Measurements from ENCODE around the gene TMCO1.
"Not testable (repeated sequence)": the region's sequence is repeated elsewhere in the genome, so short reads cannot be mapped to it uniquely, and the experiment has no call there.

Gene TMCO1, protein sequence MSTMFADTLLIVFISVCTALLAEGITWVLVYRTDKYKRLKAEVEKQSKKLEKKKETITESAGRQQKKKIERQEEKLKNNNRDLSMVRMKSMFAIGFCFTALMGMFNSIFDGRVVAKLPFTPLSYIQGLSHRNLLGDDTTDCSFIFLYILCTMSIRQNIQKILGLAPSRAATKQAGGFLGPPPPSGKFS

GRCh38 chr1:165768513-165769394 lies at the start of gene TMCO1:
TSS of gene TMCO1 (minus strand) at chr1:165768868. CDS start at chr1:165768751, 117 bp downstream.
- peak; percentile 97 to 99 for DNase-seq

- no peak for DNase-seq
Observed at GRCh38 chr1:165816826-165817497, 48.3 kb upstream of the TMCO1 start.

DNA sequence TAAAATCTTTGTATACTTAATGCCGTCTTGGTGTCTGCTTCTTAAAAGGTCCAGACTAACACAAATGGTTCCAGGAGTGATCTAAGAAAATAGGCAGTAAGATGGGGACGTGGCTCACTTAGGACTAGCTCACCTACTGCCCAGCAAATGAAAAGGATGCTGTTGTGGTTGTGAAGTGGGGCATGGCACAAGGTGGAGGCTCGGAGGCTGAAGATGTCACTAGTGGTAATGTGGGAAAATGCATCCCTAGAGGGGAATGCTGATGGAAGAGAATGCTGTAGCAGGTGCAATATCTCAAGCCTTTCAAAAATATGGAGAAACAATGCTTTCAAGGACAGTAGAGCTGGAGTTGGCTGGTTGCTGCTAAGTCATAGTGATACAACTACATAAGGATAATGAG lies 47.5 kb upstream of the TMCO1 start:
- no peak for DNase-seq

DNA sequence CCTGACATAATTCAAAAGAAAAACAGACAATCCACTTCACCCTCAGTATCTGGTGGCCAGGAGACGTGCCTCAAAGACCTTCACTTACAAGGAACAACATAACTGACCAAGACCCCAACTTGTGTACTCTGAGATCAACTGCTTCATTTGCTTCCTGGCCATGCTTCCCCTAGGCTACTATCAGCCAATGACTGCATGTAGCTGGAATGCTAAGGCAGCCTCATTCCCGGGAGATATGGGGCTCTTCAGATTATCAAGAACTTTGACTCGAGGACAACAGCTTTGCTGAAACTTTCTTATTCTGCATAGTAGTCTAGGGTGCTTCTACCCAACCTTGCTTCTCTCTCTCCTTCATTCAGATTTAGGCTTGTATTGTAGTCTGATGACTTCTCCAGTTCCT lies 47.1 kb upstream of the TMCO1 start:
- DNase-seq: no peak

- no peak for DNase-seq
Observed at GRCh38 chr1:165807613-165808012, 38.9 kb upstream of the TMCO1 start.

- DNase-seq: not testable (repeated sequence)
Observed at GRCh38 chr1:165804513-165804912, 35.8 kb upstream of the TMCO1 start.

DNA sequence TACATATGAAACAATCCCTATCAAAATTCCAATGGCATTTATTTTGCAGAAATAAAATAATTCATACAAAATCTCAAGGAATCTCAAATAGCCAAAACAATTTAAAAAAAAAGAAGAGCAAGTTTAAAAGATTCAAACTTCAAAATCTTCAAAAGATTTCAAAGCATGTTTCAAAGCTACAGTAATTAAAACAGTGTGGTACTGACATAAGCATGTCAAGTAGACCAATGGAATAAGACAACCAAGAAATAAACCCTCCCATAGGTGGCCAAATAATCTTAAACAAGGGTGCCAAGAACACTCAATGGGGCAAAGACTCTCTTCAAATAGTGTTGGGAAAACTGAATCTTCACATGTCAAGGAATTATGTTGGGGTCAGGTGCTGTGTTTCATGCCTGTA lies 30.7 kb upstream of the TMCO1 start:
- no peak for DNase-seq

GRCh38 chr1:165795894-165796293 lies 27.2 kb upstream of the TMCO1 start:
- DNase-seq: no peak

DNA sequence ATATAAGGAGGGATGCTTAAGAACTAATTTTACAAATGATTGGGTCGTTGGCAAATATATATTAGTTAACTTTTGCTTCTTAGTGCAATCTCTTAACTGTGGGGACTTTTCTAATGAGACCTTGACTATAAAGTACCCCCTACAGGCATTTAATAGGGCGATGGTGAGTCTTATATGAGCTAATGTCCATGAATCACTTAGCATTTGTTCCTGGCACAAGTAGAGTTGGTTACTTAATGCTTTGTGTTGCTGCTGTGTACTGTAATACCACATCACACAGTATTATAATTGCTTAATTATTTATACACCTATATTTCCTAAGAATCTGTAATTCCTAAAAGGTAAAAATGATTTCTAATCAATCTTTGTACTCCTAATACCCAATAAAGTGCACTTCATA lies 25.3 kb upstream of the TMCO1 start:
- no peak for DNase-seq

- DNase-seq: no peak
Observed at GRCh38 chr1:165787741-165788140, 19.1 kb upstream of the TMCO1 start.

GRCh38 chr1:165783519-165783918 lies 14.9 kb upstream of the TMCO1 start:
- DNase-seq: not testable (repeated sequence)

GRCh38 chr1:165778197-165778596 lies 9.5 kb upstream of the TMCO1 start:
- DNase-seq: not testable (repeated sequence)

GRCh38 chr1:165773324-165773965 lies 4.8 kb upstream of the TMCO1 start:
- no peak for DNase-seq

- DNase-seq: no peak
Observed at GRCh38 chr1:165772739-165773138, 4.1 kb upstream of the TMCO1 start.

DNA sequence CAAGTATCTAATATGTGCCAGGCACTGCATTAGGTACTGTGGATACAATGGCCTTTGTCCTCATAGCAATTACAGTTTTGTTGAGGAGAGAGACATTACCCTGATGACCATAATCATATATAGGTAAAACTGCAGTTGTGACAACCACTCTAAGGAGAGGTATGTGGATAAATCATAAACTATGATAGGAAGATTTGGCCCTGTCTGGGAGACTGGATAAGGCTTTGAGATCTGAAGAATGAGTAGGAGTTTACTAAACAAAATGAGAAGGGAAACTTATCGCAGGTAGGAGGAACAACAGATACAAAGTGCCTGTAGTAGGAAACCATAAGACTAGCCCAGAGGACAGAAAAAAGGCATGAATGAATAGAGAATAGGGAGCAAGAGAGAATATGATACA lies 4.4 kb downstream of the TMCO1 start:
- no peak for DNase-seq

DNA sequence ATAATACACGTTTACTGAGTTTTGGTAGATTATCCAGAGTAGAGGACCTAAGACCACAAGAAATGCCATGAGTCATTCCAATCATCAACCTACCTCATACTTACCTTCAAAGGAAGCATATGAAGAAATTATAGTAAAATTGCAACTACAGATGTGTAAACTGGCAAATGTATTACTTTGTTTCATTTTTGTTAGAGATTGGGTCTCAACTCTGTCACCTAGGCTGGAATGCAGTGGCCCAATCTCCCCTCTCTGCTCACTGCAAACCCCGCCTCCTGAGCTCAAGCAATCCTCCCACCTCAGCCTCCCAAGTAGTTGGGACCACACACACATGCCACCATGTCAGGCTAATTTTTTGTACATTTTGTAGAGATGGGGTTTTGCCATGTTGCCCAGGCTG lies 5.2 kb downstream of the TMCO1 start:
- no peak for DNase-seq

DNA sequence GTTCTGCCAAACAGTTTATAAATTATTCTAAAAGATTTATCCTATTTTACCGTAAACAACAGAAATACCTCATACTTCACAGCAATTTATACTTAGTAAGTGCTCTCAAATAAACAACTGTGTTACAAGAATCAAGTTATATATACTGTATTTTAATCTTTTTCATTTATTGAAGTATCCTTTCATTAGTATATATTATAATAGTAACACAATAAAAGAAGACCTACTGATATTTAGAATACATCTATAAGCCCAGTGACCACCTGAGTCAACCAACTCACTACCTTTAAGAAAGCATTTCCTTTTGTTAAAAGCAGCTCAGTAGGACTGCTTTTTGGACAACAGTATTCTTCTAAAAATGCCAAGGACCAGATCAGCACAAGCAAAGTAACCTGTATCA lies 5.9 kb downstream of the TMCO1 start:
- no peak for DNase-seq

DNA sequence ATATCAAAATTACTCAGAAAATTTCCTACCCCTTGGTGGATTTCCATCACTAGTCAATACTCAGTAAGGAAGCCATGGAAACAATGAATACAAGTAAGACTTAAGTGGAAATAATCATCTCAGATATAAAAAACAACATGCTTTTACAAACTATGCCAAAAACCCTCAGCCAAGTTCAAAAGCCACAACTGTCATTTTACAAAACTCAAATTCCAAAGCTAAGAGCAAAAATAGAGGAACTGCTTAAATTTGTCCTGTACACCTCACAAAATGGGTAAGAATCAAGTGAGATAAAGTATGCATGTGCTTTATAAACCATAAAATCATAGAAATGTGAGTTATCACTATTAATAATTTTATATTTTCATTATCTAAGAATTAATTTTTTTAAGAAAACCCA lies 9.6 kb downstream of the TMCO1 start:
- no peak for DNase-seq

DNA sequence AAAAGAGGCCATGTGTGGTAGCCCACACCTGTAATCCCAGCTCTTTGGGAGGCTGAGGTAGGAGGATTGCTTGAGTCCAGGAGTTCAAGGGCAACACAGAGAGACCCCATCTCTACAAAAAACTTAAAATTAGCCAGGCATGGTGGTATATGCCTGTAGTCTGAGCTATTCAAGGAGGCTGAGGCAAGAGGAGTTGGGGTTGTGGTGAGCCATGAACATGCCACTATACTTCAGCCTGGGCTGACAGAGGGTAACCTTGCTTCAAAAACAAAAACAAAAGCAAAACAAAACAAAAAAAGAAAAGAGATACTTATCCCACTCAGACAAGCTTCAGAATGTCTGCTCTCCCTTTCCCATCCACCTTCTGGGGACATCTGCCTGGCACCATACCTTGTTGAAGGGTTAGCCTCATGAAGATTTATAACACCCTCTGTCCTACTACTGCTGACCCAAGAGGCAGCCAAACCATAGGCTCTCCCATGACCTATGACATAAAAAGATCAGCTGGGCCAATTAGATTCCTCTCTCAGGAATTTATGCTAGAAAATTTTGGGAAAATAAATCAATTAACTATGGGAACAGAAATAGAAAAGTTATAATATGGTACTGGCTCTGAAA lies 13.2 kb downstream of the TMCO1 start:
- DNase-seq: no peak

GRCh38 chr1:165753934-165754333 lies 14.7 kb downstream of the TMCO1 start:
- DNase-seq: no peak

GRCh38 chr1:165748550-165748949 lies 20.1 kb downstream of the TMCO1 start:
- DNase-seq: no peak

DNA sequence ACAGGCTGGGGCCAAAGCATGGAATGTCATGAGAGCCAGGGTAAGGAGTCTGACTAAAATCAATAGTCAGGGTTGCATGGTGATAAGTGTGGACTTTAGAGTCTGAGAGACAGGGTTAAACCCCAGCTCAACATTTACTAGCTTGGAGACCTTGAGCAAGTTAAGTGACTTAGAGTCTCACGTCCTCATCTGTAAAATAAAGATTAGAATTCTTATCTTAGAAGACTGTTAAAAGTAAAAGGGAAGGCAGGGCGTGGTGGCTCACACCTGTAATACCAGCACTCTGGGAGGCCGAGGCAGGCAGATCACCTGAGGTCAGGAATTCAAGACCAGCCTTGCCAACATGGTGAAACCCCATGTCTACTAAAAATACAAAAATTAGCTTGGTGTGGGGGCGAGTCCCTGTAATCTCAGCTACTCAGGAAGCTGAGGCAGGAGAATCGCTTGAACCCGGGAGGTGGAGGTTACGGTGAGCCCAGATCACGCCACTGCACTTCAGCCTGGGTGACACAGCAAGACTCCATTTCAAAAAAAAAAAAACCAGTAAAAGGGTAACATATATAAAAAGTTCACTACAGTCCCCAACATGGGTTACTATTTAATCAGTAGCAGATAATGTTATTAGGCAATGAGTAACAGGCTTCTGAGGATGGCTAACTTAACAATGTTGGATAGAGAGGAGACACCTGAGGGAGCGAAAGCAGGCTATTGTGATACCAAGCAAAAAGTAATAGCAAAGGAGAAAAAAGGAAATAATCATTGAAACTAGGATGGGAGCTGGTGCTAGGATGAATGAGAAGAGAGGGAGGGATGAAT lies 20.8 kb downstream of the TMCO1 start:
- no peak for DNase-seq
